ENCODE data around the gene TMED6. TPM values are rescaled to one million over a fixed set of nuclear protein-coding genes. Genes with fewer than 3 reads are reported as not detected.

TMED6 gene
- total RNA-seq, 2 donors from 2014 or later: 23.1 to 62.8 TPM

DNA sequence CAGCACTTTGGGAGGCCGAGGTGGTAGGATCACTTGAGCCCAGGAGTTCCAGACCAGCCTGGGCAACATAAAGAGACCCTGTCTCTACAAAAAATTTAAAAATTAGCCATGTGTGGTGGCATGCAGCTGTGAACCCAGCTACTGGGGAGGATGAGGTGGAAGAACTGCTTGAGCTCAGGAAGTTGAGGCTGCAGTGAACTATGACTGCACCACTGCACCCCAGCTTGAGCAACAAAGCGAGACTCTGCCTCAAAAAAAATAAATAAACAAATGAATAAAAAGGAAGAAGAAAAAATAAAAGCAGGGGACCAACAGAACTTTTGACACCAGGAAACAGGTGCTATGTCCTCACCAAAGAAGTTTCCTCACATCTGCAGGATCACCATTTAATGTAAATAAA is 20.0 kb upstream of the TMED6 start:
- Histone ChIP-seq H3K27ac (no peak overlapping the region), H3K36me3 (replicated peaks in 1 of 2; ENCODE audit: insufficient read depth in 1 of 2, low read depth in 2 of 2) (peaks cover 0 to 25% of the 10 kb centered on the region in 2 donors), H3K9me3 (no peaks in the 10 kb centered on the region), H3K4me1 (no peaks in the 10 kb centered on the region), H3K4me3 (no peak overlapping the region), H3K27me3 (no peaks in the 10 kb centered on the region)
- WGBS, 2 donors: 90 to 96% methylated on average over 2 of the region's 2 CpGs
- ATAC-seq (no peak), DNase-seq (no peak)
- TF ChIP-seq, protein P1, sequence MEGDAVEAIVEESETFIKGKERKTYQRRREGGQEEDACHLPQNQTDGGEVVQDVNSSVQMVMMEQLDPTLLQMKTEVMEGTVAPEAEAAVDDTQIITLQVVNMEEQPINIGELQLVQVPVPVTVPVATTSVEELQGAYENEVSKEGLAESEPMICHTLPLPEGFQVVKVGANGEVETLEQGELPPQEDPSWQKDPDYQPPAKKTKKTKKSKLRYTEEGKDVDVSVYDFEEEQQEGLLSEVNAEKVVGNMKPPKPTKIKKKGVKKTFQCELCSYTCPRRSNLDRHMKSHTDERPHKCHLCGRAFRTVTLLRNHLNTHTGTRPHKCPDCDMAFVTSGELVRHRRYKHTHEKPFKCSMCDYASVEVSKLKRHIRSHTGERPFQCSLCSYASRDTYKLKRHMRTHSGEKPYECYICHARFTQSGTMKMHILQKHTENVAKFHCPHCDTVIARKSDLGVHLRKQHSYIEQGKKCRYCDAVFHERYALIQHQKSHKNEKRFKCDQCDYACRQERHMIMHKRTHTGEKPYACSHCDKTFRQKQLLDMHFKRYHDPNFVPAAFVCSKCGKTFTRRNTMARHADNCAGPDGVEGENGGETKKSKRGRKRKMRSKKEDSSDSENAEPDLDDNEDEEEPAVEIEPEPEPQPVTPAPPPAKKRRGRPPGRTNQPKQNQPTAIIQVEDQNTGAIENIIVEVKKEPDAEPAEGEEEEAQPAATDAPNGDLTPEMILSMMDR (IDR thresholded peaks at IDR 0.05): no peak
- TF ChIP-seq POLR2A (IDR thresholded peaks at IDR 0.05): no peak
- intact Hi-C loops (cut with DNase I): no loop called here

DNA sequence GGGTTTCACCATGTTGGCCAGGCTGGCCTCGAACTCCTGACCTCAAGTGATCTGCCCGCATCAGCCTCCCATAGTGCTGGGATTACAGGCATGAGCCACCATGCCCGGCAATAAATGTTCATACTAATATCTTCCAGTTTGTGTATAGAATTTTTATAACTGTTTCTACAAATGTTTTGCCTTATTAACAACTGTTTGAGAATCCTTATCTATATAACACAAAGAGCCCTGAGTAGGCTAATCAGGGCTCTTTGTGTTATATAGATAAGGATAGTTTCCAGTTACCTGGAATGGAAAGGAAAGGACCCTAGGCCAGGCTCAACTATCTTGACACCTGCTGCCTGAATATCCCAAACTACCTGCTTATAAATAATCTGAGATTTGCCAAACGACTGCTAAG is 17.3 kb upstream of the TMED6 start:
- Histone ChIP-seq H3K4me3 (no peak overlapping the region), H3K27ac (no peak overlapping the region), H3K4me1 (no peaks in the 10 kb centered on the region), H3K36me3 (replicated peaks in 1 of 2; ENCODE audit: insufficient read depth in 1 of 2, low read depth in 2 of 2) (peaks cover 0 to 33% of the 10 kb centered on the region in 2 donors), H3K9me3 (no peaks in the 10 kb centered on the region), H3K27me3 (no peaks in the 10 kb centered on the region)
- ATAC-seq: no peak
- no peak for DNase-seq
- 74 to 80% methylated on average over 4 of the region's 4 CpGs for WGBS, 2 donors
- no peak for TF ChIP-seq POLR2A (IDR thresholded peaks at IDR 0.05)
- TF ChIP-seq, protein P1 (IDR thresholded peaks at IDR 0.05): no peak
- intact Hi-C loops (cut with DNase I): no loop called here

DNA sequence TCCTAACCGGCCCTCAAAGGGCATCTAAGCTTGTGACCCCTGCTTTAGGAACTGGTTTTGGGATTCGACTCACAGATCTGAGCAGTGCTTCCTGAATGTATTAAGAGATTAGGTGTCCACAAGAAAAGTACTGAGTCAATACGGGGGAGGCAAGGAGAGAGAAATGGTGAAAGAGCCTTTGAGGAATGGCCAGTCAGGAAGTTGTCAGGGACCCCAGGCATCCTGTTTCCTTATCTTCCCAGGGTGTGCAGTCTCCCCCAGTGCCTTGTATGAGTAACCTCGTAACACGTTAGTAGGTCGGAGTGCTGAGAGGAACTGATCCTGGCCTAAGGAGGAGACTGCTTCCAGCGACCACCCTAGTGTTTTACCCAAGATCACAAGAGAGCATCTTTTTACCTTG is 16.4 kb upstream of the TMED6 start:
- Histone ChIP-seq H3K36me3 (replicated peaks in 1 of 2; ENCODE audit: insufficient read depth in 1 of 2, low read depth in 2 of 2) (peaks cover 0 to 33% of the 10 kb centered on the region in 2 donors), H3K4me3 (no peak overlapping the region), H3K27me3 (no peaks in the 10 kb centered on the region), H3K4me1 (no peaks in the 10 kb centered on the region), H3K27ac (no peak overlapping the region), H3K9me3 (no peaks in the 10 kb centered on the region)
- TF ChIP-seq, protein P1 (IDR thresholded peaks at IDR 0.05): no peak
- TF ChIP-seq POLR2A (IDR thresholded peaks at IDR 0.05): no peak
- intact Hi-C loops (cut with DNase I): no loop called here
- DNase-seq: no peak
- 78 to 98% methylated on average over 7 of the region's 7 CpGs for WGBS, 2 donors
- no peak for ATAC-seq

DNA sequence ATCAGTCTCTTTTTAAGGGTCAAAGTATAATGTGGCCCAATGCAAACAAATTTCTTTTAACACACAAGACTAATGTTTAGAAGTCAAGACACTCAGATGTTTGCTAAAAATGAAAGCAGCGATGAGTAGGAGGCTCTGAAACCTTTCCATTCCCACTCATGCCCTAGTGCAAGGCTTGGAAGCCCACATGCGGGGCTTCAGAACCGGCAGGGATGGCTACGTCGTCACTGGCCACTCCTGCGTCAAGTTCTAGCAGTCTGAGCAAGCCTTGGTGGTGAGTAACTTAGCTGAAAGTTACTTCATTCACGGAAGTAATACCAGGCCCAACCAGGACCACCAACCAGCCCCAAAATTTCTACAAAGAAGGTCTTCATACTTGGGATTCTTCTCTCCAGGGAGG is 14.8 kb upstream of the TMED6 start:
- no peak overlapping the region for H3K4me3 ChIP-seq
- no peaks in the 10 kb centered on the region for H3K27me3 ChIP-seq
- intact Hi-C loops (cut with DNase I): no loop called here
- 90 to 94% methylated on average over 7 of the region's 7 CpGs for WGBS, 2 donors
- no peak overlapping the region for H3K27ac ChIP-seq
- H3K9me3 ChIP-seq: no peaks in the 10 kb centered on the region
- no peak for DNase-seq
- no peaks in the 10 kb centered on the region for H3K4me1 ChIP-seq
- no peak for ATAC-seq
- TF ChIP-seq, protein P1 (IDR thresholded peaks at IDR 0.05): no peak
- TF ChIP-seq POLR2A (IDR thresholded peaks at IDR 0.05): no peak
- H3K36me3 ChIP-seq (replicated peaks in 1 of 2; ENCODE audit: insufficient read depth in 1 of 2, low read depth in 2 of 2): peaks cover 0 to 33% of the 10 kb centered on the region in 2 donors

DNA sequence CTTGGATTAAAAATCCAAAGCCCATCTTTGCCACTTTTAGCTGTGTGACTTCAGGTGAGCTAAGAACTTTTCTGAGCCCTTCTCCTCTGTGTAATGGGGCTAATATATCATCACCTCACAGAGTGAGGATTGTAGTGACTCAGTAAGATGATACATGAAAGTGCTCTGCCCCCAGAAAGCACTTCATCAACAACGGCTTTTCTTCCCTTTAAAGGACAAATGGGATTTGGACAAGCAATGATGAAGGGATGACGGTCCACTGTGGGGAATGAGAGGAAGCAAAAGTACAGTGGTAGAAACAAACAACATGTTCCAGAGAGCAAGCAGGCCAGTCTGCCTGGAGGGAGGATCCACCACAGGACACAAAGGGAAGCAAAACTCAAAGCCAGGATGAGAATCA is 14.3 kb upstream of the TMED6 start:
- ATAC-seq (no peak), DNase-seq (no peak)
- TF ChIP-seq, protein P1 (IDR thresholded peaks at IDR 0.05): no peak
- TF ChIP-seq POLR2A (IDR thresholded peaks at IDR 0.05): no peak
- peaks cover 0 to 33% of the 10 kb centered on the region in 2 donors for H3K36me3 ChIP-seq (replicated peaks in 1 of 2; ENCODE audit: insufficient read depth in 1 of 2, low read depth in 2 of 2)
- no peak overlapping the region for H3K27ac ChIP-seq
- WGBS, 2 donors: 72 to 93% methylated on average over 2 of the region's 2 CpGs
- no peak overlapping the region for H3K4me3 ChIP-seq
- intact Hi-C loops (cut with DNase I): no loop called here
- H3K9me3 ChIP-seq: no peaks in the 10 kb centered on the region
- H3K4me1 ChIP-seq: no peaks in the 10 kb centered on the region
- H3K27me3 ChIP-seq: no peaks in the 10 kb centered on the region
